HS-27A (cell line): Measurements from ENCODE around the gene CLMN.
A peak's percentile ranks its signal among the peaks of the same experiment; 100 is the strongest.
"Not testable (repeated sequence)": the region's sequence is repeated elsewhere in the genome, so short reads cannot be mapped to it uniquely, and the experiment has no call there.

Experiments
- DNase-seq: peaks from one replicate; pipeline ENCODE4 v3.0.0-alpha.2; 2012; ENCODE audit warnings: low read depth, missing footprints

The CLMN gene

DNA sequence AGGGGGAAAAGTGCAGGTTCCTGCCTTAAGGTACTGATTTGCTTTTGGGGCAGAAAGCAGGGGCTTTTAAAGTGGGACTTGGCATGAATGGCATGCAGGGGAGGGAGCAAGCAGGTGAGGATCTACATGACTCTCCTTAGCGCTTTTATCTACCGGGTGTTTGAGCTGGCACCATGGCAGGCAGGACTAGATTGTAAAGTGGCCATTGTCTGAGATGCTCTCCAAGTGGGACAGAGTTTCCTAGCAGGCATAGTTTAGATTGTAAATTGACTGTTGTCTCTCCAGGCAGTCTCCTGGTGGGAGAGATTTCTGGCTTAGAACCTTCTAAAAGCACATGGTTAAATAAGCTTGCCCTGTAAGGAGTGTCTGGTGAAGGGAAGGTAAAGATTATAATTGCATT, 157.1 kb downstream of the CLMN start:
- DNase-seq = no peak

DNA sequence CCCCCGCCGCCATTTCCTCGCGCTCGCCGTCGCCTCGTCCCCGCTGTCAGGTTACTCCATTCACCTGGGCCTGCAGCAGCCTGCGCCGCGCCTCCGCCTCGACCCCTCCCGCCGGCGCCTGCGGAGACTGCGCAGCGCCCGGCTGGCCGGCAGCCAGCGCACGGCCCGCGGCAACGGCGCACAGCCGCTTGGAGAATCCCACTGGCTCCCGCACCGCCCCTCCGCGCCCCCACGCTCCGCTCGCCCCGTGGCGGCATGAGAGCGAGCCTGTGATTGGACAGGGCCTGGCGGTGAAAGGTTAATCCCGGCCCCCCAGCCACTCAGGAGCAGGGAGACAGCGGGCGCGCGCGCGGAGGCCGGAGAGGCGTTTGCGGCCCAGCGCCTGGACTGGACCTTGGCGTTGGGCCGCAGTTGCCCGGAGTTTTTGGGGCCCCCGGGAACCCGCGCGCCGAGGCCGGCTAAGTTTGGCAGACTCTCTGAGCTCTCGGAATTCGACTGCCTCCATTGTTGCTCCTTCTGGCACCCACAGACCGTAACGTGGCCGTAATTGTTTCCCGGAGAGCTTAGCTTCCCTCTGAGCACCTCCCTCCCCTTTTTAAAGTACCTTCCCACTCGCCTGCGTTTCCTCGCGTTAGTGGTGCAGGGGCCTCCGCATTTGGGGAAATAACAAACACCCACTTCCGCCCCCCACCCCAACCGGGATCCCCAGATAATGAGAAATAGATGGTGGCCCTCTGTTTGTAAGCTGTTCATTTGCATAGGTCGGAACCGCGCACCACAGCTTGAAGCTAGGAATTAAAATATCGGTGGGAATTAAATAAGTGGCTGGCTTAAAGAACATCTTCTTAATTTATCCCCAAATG, 162.2 kb downstream of the CLMN start, which contains the start of gene DICER1:
Gene DICER1, minus strand, starts transcription at position 203 of the 863 bp plus-strand sequence. CDS start 24,071 bp downstream, outside the sequence.
- DNase-seq = peak; percentile 72

DNA sequence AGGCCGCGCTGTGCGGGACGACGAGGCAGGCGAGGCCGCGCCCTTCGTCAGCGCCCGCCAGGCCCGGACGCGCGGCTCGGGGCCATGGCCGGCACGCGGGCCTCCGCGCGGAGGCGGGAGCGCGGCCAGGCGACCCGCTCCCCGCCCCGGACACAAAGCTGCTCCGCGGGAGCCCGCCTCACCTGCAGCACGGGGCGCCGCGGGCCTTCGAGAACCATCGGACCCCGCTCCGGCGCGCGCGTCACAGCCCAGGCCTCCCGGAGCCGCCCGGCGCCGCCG, 162.7 kb downstream of the CLMN start:
- peak; percentile 2 for DNase-seq

DNA sequence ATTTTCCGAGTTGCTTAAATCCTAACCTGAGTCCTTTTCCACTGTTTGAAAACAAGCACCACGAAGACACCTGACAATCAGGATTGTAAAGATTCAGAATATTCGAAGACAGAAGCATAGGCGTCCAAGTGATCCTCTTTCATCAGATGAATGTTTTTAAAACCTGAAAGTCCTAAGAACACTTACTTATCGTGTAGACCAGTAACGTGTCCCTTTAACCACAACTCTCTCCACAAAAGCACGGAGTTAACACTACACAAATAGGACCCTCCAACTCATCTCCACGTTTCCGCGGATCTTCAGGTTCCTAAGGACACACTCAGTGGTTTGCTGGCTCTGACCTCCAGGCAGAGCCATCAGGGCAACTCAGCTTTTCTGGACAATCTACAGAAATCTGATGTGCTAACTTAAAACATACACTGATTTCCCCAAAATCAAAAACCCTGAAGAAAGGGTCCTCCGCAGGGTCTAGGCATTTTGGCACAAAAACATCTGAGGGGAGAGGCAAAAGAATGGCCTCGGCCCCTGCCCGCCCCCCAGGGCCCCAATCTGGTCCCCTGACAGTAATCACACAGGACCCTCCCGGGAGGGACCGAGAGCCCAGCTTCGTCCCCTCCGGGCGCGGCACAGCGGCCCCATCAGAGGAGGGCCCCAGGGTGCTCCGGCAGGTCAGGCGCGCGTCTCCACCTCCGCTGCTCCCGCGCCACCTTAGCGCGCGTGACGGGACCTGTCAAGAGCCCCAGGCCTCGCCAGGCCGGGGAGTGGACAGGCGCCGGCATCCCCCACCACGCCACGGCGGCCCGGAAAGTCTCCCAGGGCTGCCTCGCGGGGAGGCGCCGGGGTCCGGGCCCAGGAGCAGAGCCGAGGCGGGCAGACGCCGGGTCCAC, 163.3 kb downstream of the CLMN start:
- DNase-seq = peak; percentile 12

DNA sequence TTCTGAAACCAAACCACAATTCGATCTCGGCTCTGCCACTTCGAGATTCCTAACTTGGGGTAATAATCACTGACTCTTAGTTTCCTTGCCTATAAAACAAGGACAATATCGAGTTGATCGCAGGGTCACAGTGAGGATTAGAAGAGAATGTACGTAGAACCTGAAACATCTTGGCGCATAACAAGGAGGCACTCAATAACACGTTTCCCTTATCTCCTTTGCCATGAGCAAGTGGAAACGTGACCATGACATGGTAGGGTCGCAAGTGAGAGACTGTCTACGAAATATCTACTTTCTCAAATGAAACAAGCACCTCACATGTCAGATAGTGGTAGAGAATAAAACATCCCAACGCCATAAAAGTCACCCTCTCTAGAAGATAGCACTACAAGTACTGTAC, 164.7 kb downstream of the CLMN start:
- no peak for DNase-seq

DNA sequence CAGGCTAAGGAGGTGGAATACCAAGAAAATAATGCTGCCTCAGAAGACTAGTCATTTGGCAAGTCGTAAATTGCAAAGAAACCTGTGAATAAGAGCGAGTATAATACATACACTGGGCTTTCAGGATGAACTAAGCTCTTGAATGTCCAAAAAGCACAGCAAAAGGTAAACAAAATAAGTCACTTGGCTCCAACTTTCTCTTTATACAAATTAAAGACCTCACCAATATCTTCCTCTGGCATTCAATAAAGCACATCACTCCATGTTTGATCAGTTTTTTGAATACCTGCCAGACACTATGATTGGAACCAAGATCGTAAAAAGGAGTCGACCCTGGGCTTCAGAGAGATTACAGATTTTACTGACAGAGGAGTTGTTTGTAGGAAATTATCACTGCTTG, 165.8 kb downstream of the CLMN start:
- DNase-seq = no peak

DNA sequence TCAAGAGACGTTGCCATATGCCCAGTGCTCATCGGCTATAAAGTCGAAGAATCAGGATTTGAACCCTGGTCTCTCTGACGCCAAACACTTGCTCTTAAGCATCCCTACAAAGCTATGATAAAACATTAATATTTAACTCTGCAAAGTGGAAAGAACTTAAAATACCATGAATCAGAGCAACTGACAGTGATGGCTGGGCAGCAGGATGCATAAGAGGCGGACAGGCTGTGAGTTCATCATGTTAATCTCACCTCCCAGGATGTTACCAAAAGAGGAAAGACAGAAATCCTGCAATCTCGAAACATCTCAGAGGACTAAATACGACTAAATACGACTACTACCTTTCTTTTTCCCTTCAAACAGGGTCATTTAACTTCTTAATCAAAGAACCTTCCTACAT, 168.1 kb downstream of the CLMN start:
- DNase-seq = no peak

DNA sequence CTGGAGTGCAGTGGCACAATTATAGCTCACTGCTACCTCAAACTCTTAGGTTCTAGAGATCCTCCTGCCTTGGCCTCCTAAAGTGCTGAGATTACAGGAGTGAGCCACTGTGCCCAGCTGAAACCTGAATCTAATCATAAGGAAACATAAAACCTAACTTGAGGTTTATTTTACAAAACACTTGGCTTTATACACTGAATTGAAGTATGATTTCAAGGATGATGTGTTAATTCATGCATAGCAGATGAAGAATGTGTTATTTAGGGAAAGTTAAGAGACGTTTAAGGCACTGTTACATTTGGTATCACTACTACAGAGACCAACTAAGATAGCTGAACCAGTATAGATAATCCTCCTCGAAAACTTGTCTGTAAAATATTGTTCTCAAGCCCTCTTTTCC, 168.8 kb downstream of the CLMN start:
- DNase-seq = no peak

DNA sequence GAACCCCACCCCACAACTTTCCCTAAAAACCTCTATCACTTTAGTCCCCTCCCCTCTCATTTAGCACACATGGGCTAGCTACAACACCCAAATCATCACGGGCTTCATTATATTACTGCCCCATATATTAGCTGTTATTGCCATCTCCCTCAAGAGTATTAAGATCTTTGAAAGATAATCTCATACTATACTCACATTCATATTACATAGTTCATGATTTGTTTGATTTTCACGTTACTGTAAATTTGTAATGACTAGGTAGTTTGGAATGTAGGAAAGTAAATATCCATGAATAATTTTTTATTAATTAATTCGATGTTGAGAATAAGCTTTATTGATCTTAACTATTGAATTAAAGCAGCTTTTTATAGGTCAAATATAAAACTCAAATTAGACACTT, 170.3 kb downstream of the CLMN start:
- no peak for DNase-seq

DNA sequence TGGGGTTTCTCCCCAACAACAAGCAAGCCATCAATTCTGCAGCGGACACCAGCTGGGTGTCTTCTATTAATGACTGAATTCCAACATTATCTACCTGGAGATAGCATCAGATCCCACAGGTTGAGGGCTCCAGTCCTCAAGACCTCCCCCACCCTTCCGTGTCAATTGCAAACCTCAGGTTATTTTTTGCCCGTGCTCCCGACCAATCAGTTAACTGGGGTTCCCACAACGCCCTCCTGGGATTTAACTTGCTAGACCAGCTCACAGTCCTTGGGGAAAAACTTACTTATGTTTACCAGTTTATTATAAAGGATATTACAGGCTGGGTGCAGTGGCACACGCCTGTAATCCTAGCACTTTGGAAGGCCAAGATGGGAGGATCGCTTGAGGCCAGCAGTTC, 172.1 kb downstream of the CLMN start:
- DNase-seq = no peak

DNA sequence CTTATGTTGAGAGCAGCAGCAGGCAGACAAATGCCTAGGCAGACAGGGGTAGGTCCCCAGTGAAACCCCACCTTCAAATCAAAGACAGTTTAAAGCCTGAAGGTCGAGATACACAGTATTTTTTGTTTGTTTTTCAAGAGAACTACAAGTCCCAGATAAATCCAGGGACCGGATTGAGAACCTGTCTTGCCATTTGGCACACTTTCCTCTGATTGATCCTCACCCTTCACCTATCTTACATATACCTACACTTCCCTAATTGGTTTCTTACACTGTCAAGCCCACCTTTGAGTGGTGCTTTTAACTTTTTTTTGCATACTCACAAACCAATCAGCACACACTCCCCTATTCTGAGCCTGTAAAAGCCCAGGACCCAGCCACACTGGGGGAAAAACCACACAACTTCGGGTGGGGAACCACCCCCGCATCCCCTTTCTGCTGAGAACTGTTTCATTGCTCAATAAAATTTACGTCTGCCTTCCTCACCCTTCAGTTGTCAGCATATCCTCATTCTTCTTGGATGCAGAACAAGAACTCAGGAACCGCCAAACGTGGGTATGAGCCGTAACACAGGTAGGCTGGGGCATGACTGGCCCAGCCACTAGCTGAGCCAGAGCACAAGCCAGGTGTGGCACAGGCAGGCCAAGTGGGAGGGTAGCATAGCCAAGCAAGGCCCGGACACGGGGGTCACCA, 173.5 kb downstream of the CLMN start:
- DNase-seq = no peak

DNA sequence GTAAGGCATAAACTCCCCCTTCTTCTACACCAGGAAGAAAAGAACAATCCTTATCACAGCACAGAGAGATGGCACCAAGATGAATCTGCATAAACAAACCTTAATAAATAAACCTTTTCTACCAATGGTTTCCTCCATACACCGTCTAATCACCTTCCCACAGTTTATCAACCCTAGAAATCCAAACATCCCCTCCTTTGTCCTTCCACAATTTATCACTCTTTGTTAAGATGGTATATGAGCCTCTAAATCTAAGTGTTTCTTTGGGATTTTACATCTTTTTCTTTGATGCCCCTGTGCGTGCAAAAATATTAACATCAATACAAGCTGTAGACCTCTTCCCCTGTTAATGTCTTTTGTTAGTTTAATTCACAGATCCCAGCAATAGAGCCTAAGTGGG, 174.9 kb downstream of the CLMN start:
- DNase-seq = no peak

DNA sequence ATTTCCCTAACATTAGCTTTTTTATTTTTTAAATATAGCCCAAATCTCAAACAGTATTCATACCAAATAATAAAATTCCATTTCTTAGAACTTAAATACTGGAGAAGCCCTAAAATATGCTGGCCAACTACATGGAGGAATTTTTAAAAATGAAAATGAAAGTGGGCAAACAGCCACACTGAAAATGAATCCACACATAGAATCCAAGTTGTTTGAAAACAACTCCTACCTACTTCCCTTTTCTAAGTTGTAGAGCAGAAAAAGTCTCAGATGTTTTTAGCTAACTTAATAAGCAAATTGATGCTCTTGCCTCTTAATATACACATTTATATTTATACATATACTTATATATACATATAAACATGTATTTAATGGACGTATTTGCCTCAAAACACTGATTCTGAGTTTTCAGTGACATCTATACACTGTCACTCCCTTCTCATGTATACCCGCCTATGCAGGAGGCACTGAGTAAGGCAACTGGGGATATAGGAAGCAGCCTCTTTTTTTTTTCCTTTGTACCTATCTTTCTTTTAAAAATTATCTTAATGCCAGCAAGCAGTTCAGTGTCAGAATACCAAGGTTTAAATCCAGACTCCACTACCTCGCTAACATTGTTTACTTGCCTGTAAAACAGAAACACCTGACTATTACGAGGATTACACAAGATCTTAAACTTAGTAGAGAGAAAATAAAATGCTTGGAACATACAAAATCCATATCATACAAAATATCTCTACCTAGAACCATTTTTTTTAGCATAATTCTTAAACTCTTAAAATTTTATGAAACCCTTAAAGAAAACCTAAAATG, 175.7 kb downstream of the CLMN start:
- DNase-seq = no peak

DNA sequence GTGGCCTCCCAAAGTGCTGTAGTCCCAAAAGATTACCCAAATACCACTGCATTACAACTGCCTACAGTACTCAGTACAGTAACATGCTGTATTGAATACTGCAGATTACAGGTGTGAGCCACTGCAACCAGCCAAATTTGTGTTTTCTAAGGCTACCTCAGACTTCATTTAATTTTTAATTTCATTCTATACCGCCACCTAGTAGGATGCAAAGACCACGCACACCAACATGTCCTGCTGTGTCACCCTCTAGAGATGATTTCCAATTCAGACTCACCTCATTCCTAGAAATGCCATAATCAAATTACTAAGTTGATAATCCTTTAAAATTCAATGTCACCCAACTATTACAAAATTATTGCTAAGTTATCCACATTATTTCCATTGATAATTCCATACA, 177.5 kb downstream of the CLMN start:
- no peak for DNase-seq

DNA sequence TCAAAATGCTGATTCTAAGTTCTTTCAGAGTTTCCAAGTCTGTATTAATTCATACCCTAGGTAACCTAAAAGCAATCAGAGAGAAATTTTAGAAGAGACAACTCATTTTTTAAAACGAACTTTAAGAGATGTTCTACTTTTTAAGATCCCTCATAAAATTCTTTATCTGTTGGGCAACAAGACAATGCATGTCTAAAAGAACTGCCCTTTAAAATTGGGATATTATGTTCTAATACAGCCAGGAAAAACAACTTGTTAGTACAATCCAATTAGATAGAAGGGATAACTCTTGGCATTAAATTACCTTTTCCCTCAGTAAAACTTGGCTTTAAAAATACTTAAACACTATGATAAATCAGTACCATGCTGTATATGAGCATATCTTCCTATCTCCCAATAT, 178.0 kb downstream of the CLMN start:
- DNase-seq = no peak

DNA sequence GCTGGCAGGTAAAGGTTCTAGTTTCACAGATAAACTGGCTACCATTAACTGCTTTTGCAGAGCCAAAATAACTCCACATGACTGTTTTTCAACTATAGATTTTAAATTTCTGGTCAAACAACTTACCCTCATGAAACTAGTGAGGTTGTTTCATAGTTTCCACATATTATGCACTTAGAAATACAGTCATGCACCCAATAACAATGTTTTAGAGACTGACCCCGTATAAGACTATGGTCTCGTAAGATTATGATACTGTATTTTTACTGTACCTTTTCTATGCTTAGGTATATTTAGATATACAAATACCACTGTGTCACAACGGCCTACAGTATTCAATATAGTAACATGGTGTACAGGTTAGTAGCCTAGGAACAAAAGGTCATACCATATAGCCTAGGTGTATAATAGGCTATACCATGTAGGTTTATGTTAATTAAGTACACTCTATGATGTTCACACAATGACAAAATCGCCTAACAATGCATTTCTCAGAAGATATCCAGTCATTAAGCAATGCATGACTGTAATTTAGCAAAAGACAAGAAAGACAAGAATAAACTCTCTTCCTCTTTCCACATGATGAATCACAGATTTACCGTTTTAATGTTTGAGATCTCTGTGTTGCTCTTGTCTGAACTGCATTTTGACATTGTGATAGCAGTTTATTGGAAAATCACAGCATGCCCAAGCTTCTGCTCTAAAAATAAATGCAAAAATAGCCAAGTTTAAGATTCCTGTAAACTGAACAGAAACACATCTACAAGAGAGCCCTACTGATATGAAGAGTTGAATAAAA, 179.4 kb downstream of the CLMN start:
- DNase-seq = no peak

DNA sequence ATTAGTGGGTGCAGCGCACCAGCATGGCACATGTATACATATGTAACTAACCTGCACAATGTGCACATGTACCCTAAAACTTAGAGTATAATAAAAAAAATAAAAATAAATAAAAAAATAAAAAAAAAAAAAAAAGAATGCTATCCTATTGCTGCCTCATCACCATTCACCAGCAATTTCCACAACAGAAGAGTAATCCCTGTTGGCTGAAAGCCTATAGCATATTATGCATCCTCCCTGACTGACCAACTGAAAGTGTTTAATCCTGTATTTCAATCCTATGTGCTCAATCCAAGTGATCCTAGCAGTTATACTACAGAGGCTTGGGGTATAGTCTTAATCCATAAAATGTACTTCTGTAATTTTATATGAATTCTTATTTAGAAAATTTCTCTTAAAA, 180.8 kb downstream of the CLMN start:
- no peak for DNase-seq

DNA sequence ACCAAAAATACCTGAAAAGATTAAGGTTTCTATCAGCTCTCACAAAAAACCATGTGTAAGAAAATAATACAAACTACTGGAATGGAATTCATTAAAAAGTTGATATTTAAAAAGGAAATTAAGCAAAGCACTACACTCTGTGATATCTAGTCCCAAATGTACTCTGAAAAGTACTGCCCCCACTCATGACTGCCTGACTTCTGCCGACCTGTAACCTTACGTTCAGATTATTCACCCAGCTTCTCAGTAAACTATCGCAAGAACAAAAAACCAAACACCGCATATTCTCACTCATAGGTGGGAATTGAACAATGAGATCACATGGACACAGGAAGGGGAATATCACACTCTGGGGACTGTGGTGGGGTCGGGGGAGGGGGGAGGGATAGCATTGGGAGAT, 181.3 kb downstream of the CLMN start:
- DNase-seq = not testable (repeated sequence)

DNA sequence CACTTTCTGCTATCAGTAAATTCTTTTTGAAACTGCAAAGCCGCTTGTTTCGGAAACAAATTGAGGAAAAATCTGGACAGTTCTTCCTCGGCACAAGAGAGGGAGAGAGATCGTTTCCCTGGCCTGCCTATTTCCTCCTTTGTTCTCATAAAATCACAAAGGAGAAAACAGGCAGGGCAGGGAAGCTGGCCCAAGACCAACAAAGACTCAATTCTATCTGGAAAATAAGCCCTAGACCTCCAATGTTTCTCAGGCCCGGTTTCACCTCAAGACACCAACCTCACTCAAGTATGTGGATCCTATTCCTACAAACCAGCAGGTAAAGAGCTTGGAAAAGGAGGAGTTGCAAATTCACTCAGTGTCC, 181.9 kb downstream of the CLMN start:
- no peak for DNase-seq

DNA sequence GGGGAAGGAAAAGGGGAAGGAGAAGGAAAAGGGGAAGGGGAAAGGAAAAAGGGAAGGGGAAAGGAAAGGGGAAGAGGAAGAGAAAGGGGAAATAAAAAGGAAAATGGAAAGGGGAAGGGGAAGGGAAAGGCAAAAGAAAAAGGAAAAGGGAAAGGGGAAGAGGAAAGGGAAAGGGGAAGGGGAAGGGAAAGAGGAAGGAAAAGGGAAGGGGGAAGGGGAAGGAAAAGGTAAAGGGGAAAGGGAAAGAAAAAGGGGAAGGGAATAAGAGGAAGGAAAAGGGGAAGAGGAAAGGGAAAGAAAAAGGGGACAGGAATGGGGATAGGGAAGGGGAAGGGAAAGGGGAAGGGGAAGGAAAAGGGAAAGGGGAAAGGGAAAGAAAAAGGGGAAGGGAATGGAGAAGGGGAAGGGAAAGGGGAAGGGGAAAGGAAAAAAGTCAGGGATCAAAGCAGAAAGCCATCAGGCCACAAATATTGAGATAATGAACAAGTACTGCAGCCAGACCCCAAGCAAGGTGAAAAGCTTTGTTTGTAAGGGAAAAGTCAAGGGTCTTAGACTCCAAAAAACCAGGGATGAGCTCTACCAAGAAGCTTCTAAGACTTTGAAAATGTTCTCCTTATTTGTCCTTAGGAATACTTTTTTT, 182.4 kb downstream of the CLMN start:
- DNase-seq = no peak

DNA sequence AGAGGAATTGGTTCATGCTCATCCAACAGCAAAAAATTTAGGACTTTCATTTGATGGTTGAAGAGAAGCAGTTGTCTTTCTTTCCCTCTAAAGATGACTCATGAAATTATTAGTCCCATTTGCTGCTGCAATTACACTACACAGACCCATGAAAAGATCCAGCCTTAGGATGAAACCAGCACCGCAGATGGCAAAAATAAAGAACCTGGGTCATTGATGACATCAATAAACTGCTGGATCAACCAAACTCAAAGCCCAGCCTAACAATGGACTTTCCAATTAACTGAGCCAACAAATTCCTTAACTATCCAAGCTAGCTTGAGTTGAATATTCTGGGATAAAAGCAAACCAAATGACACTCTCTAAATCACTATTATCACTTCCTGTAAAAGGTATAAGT, 183.1 kb downstream of the CLMN start:
- DNase-seq = no peak
